Panc1 (cell line): ENCODE results near the gene TSHZ2. TPM values are rescaled to one million over a fixed set of nuclear protein-coding genes. Genes with fewer than 3 reads are reported as not detected.

ENCODE experiments used
- ATAC-seq: fragments of 200-7000 bp; cut with Tn5 transposase; 2 replicates; pipeline ENCODE4 v1.9.1; 2020; ENCODE audit warnings: mild to moderate bottlenecking, moderate library complexity
- BruUV-seq: library from RNA; stranded (reverse); fragments of 400-500 nt; replicated peaks from 2 replicates; lab custom pipeline; 2021; lab: Mats Ljungman, UMichigan
- CTCF ChIA-PET: fragments of 300-600 bp; sonication (Branson Sonifier 250); formaldehyde crosslinking; loops from one replicate; lab custom pipeline; 2022; ENCODE audit warnings: antibody characterized with exemption; lab: Charles Lee
- POLR2A ChIA-PET: fragments of 300-600 bp; sonication (Branson Sonifier 250); formaldehyde crosslinking; loops from one replicate; lab custom pipeline; 2022; ENCODE audit warnings: antibody characterized with exemption; lab: Charles Lee
- DNase-seq: peaks from one replicate; pipeline ENCODE4 v3.0.0-alpha.2; 2010; ENCODE audit warnings: low read depth, low spot score
- H3K27ac ChIP-seq: 2 replicates; pipeline ENCODE4 v1.5.1; 2011; ENCODE audit warnings: mild to moderate bottlenecking, low read length, inconsistent platforms
- H3K27me3 ChIP-seq: fragments of 200-500 bp; sonication (Bioruptor generic); 2 replicates; pipeline ENCODE4 v1.6.0; 2014; ENCODE audit warnings: low read length, inconsistent platforms; ENCODE audit not compliant: control insufficient read depth, insufficient read depth
- H3K36me3 ChIP-seq: fragments of 200-500 bp; sonication (Bioruptor generic); 2 replicates; pipeline ENCODE4 v1.5.1; 2014; ENCODE audit warnings: inconsistent platforms, mild to moderate bottlenecking, low read length, moderate library complexity; ENCODE audit not compliant: control insufficient read depth, insufficient read depth
- H3K4me1 ChIP-seq: 2 replicates; pipeline ENCODE4 v1.5.1; 2011; ENCODE audit warnings: inconsistent platforms, mild to moderate bottlenecking, low read length, moderate library complexity; ENCODE audit not compliant: control insufficient read depth, insufficient read depth
- H3K4me3 ChIP-seq, 2 experiments: 2 replicates each; pipeline ENCODE4 v1.5.1; 2011 to 2012; ENCODE audit warnings: low read depth in 2 of 2, low read length in 2 of 2, mild to moderate bottlenecking in 2 of 2, inconsistent platforms in 1 of 2, moderate library complexity in 1 of 2
- H3K9me3 ChIP-seq: fragments of 200-500 bp; sonication (Bioruptor generic); 2 replicates; pipeline ENCODE4 v1.5.1; 2014; ENCODE audit warnings: low read depth, mild to moderate bottlenecking, inconsistent platforms, low read length, moderate library complexity; ENCODE audit not compliant: control insufficient read depth, insufficient read depth
- POLR2AphosphoS5 ChIP-seq: IDR thresholded peaks from 2 replicates; pipeline ENCODE4 v1.6.1; 2012; ENCODE audit warnings: mild to moderate bottlenecking, low read depth, low read length, moderate library complexity
- SIN3A ChIP-seq: IDR thresholded peaks from 2 replicates; pipeline ENCODE4 v1.6.1; 2012; ENCODE audit warnings: low read depth, mild to moderate bottlenecking, low read length, moderate library complexity, borderline replicate concordance; ENCODE audit not compliant: insufficient read depth
- TCF7L2 ChIP-seq: IDR thresholded peaks from 2 replicates; pipeline ENCODE4 v1.6.1; 2011; ENCODE audit warnings: mild to moderate bottlenecking, low read depth, low read length, inconsistent platforms
- in situ Hi-C: cut with HindIII; loops from 2 replicates; pipeline ENCODE4 v1.10.0; 2016; ENCODE audit warnings: low sequenced_read_pairs, low pct_unique_long_range_greater_than_20kb
- intact Hi-C: fragments of 100-400 bp; cut with micrococcal nuclease; formaldehyde crosslinking; loops from one replicate; pipeline ENCODE4 v1.10.0; 2022; ENCODE audit not compliant: unreplicated experiment
- total RNA-seq: library from RNA; stranded (reverse); gene quantifications from one replicate; pipeline ENCODE4 v1.2.1, GENCODE V29; 2021; ENCODE audit not compliant: unreplicated experiment
- TF ChIP-seq, protein P1 (sequence below): fragments of 450-650 bp; IDR thresholded peaks from 2 replicates; pipeline ENCODE4 v1.5.1; 2017; ENCODE audit warnings: mild to moderate bottlenecking
- TF ChIP-seq, protein P2 (sequence below), 2 experiments: IDR thresholded peaks; 2 replicates each; pipeline ENCODE4 v1.6.1; 2011 to 2012; ENCODE audit warnings: low read depth in 2 of 2, control low read depth in 1 of 2, low read length in 1 of 2, mild to moderate bottlenecking in 1 of 2, moderate library complexity in 1 of 2; ENCODE audit not compliant: insufficient read depth in 1 of 2

TSHZ2 gene
- total RNA-seq, 1 experiment from 2014 or later: 0.36 TPM

DNA sequence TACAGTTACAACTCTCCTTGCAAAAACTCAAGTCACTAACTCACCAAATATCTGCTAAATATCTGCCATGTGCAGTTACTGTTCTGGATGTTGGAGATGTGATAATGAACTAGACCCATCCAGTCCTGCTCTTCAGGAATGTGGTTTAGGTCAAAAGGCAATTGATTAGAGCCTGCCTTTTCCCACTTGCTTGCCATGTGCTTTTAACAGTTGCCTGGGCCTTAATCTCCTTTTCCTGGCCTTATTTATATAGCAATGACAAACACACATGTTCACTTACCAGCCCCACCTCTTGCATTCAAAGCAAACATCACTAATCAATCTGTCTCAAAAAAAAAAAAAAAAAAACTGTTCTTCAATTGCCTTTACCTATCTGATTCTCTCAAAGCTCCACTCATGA lies 422.3 kb downstream of the TSHZ2 start:
- Histone ChIP-seq H3K4me1 (no peaks in the 10 kb centered on the region), H3K27ac (no peak overlapping the region), H3K9me3 (no peaks in the 10 kb centered on the region), H3K36me3 (no peaks in the 10 kb centered on the region), H3K4me3 (no peak overlapping the region), H3K27me3 (no peaks in the 10 kb centered on the region)
- in situ Hi-C loops (no loop called here), intact Hi-C loops (no loop called here)
- no peak for ATAC-seq
- ChIA-PET POLR2A (no interaction called here), CTCF (interaction anchor here (0.6 kb wide), 1 partner anchor 1065 kb away, joined by 8 read pairs; no protein-coding TSS in a partner anchor)
- no peak for DNase-seq
- no TSS peak for BruUV-seq
- TF ChIP-seq, protein P1, sequence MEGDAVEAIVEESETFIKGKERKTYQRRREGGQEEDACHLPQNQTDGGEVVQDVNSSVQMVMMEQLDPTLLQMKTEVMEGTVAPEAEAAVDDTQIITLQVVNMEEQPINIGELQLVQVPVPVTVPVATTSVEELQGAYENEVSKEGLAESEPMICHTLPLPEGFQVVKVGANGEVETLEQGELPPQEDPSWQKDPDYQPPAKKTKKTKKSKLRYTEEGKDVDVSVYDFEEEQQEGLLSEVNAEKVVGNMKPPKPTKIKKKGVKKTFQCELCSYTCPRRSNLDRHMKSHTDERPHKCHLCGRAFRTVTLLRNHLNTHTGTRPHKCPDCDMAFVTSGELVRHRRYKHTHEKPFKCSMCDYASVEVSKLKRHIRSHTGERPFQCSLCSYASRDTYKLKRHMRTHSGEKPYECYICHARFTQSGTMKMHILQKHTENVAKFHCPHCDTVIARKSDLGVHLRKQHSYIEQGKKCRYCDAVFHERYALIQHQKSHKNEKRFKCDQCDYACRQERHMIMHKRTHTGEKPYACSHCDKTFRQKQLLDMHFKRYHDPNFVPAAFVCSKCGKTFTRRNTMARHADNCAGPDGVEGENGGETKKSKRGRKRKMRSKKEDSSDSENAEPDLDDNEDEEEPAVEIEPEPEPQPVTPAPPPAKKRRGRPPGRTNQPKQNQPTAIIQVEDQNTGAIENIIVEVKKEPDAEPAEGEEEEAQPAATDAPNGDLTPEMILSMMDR: no peak
- no peak for TF ChIP-seq TCF7L2
- TF ChIP-seq, protein P2, sequence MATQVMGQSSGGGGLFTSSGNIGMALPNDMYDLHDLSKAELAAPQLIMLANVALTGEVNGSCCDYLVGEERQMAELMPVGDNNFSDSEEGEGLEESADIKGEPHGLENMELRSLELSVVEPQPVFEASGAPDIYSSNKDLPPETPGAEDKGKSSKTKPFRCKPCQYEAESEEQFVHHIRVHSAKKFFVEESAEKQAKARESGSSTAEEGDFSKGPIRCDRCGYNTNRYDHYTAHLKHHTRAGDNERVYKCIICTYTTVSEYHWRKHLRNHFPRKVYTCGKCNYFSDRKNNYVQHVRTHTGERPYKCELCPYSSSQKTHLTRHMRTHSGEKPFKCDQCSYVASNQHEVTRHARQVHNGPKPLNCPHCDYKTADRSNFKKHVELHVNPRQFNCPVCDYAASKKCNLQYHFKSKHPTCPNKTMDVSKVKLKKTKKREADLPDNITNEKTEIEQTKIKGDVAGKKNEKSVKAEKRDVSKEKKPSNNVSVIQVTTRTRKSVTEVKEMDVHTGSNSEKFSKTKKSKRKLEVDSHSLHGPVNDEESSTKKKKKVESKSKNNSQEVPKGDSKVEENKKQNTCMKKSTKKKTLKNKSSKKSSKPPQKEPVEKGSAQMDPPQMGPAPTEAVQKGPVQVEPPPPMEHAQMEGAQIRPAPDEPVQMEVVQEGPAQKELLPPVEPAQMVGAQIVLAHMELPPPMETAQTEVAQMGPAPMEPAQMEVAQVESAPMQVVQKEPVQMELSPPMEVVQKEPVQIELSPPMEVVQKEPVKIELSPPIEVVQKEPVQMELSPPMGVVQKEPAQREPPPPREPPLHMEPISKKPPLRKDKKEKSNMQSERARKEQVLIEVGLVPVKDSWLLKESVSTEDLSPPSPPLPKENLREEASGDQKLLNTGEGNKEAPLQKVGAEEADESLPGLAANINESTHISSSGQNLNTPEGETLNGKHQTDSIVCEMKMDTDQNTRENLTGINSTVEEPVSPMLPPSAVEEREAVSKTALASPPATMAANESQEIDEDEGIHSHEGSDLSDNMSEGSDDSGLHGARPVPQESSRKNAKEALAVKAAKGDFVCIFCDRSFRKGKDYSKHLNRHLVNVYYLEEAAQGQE (IDR thresholded peaks at IDR 0.05; ENCODE audit: insufficient read depth in 1 of 2, low read depth in 2 of 2, low read length in 1 of 2): no peak
- TF ChIP-seq SIN3A: no peak
- no peak for TF ChIP-seq POLR2AphosphoS5

DNA sequence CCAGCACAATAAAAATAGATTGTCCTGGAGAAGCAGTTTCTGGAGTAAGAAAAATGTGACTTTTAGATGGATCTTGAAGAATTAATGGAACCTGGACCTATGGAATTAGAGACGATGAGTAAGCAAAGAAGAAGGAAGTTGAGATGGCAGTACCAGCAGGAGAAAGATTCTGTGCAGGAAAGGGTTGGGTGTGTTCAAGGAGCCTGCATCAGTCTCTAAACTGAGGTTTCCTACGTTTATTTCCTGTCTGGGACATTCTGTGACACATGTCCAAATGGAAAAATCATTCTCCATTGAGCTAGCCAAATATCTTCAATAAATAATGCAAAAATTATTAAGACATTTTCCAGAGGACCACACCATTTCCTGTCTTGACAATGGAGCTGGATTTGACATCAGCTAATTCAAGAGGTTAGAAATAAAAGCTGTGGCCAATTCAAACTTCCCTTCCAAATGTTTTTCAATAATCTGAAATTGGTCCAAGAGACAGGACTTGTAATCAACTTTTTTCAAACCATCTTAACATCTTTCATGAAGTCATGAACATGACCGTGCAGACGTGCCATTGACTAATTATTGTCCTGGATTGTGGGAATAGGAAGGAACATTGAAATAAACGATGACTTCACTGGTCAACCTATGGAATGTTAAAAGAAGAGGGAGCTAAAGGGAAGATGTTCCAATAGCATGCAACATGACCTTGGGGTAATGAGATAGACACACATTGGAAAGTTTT lies 423.2 kb downstream of the TSHZ2 start:
- Histone ChIP-seq H3K4me1 (no peaks in the 10 kb centered on the region), H3K27ac (no peak overlapping the region), H3K27me3 (no peaks in the 10 kb centered on the region), H3K36me3 (no peaks in the 10 kb centered on the region), H3K4me3 (no peak overlapping the region), H3K9me3 (no peaks in the 10 kb centered on the region)
- ChIA-PET CTCF (no interaction called here), POLR2A (no interaction called here)
- intact Hi-C loops: no loop called here
- BruUV-seq: no TSS peak
- ATAC-seq (no peak), DNase-seq (no peak)
- TF ChIP-seq TCF7L2: no peak
- no peak for TF ChIP-seq POLR2AphosphoS5
- TF ChIP-seq, protein P2 (IDR thresholded peaks at IDR 0.05; ENCODE audit: insufficient read depth in 1 of 2, low read depth in 2 of 2, low read length in 1 of 2): no peak
- no peak for TF ChIP-seq SIN3A
- TF ChIP-seq, protein P1: no peak
- in situ Hi-C loops: no loop called here
